Colonic mucosa (tissue), 4 donors: ENCODE data around the gene GATA5. TPM values are rescaled to one million over a fixed set of nuclear protein-coding genes. Genes with fewer than 3 reads are reported as not detected.

Source experiments
- DNase-seq: peaks from one replicate; pipeline ENCODE4 v3.0.0-alpha.2; 2020
- H3K27ac ChIP-seq: fragments of 200-600 bp; one replicate; pipeline ENCODE4 v1.8.0; 2021
- H3K27me3 ChIP-seq: fragments of 200-600 bp; one replicate; pipeline ENCODE4 v1.8.0; 2021
- H3K36me3 ChIP-seq: fragments of 200-600 bp; one replicate; pipeline ENCODE4 v1.8.0; 2021
- H3K4me1 ChIP-seq: fragments of 200-600 bp; one replicate; pipeline ENCODE4 v1.8.0; 2021; ENCODE audit warnings: mild to moderate bottlenecking
- H3K4me3 ChIP-seq: fragments of 200-600 bp; one replicate; pipeline ENCODE4 v1.8.0; 2021
- H3K9ac ChIP-seq, 2 donors: one replicate each; pipeline ENCODE4 v1.7.0; 2013; ENCODE audit warnings: control low read depth in 2 of 2, low read depth in 2 of 2, low read length in 2 of 2
- H3K9me3 ChIP-seq: fragments of 200-600 bp; one replicate; pipeline ENCODE4 v1.8.0; 2021
- intact Hi-C: fragments of 100-400 bp; cut with DNase I; formaldehyde crosslinking; loops from one replicate; pipeline ENCODE4 v1.14.1; 2022
- total RNA-seq, 2 donors: library from RNA; stranded (reverse); fragmentation: NEBNext Ultra II Directional in 1 of 2; extraction: Animal tissue kit (Norgen Biotek cat#: 25700) in 1 of 2; gene quantifications; one replicate each; pipeline ENCODE4 v1.2.1, GENCODE V29; 2021
- TF ChIP-seq, protein P1 (sequence below): fragments of 200-600 bp; IDR thresholded peaks from one replicate; pipeline ENCODE4 v1.8.0; 2022; ENCODE audit warnings: antibody characterized with exemption, mild to moderate bottlenecking
- donor health status: healthy.
- donor health status: DM: no; HTN: no; CAD: no.
- donor health status: DM: no; HTN: no; CAD: no.

The GATA5 gene, protein sequence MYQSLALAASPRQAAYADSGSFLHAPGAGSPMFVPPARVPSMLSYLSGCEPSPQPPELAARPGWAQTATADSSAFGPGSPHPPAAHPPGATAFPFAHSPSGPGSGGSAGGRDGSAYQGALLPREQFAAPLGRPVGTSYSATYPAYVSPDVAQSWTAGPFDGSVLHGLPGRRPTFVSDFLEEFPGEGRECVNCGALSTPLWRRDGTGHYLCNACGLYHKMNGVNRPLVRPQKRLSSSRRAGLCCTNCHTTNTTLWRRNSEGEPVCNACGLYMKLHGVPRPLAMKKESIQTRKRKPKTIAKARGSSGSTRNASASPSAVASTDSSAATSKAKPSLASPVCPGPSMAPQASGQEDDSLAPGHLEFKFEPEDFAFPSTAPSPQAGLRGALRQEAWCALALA
- under 1 TPM in 1 of 2 donors, not detected in 1; 0.10 TPM for total RNA-seq

DNA sequence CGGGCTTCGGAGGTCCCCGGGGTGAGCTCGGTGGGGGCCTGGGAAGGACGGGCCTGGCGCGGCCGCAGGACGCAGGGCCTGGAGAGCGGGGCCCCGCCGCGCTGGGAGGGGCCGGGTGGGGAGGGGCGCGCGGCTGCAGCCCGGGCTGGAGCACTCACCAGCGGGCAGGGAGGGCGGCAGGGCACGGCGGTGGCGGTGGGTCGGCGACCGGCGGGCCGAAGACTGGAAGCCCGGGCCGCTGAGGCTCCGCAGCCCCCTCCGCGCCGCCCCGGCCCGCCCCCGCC, at the start of gene GATA5:
Gene GATA5 (minus strand): TSS at position 224 of the 284 bp plus-strand sequence. CDS start 474 bp downstream, outside the sequence.
- Histone ChIP-seq H3K36me3 (no peaks in the 10 kb centered on the region), H3K4me1 (no peaks in the 10 kb centered on the region), H3K9me3 (no peaks in the 10 kb centered on the region), H3K27me3 (peaks cover 64% of the 10 kb centered on the region), H3K4me3 (no peak within 1 kb of the TSS), H3K9ac (no peak within 1 kb of the TSS), H3K27ac (no peak within 1 kb of the TSS)
- TF ChIP-seq, protein P1, sequence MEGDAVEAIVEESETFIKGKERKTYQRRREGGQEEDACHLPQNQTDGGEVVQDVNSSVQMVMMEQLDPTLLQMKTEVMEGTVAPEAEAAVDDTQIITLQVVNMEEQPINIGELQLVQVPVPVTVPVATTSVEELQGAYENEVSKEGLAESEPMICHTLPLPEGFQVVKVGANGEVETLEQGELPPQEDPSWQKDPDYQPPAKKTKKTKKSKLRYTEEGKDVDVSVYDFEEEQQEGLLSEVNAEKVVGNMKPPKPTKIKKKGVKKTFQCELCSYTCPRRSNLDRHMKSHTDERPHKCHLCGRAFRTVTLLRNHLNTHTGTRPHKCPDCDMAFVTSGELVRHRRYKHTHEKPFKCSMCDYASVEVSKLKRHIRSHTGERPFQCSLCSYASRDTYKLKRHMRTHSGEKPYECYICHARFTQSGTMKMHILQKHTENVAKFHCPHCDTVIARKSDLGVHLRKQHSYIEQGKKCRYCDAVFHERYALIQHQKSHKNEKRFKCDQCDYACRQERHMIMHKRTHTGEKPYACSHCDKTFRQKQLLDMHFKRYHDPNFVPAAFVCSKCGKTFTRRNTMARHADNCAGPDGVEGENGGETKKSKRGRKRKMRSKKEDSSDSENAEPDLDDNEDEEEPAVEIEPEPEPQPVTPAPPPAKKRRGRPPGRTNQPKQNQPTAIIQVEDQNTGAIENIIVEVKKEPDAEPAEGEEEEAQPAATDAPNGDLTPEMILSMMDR, result no peak
- no peak for DNase-seq
- intact Hi-C loops, result no loop called here

DNA sequence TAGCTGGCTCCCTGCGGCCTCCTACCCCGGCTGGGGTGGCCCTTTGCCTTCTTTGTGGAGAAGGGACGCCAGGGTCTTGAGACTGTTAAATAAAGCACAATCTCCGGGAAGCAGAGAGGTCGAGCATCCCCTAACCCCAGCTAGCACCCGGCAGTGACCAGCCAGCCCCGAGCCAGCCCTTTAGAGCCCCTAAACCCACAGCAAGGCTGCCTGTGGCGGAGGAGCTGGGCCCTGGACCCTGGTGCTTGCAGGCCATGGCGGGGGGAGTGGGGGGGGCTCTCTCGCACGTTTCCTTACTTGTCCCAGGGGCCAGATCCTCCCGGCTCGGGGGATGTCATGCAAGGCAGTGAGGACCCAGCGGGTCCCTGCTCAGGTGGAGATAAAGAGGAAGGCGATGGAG, 49.2 kb upstream of the GATA5 start:
- intact Hi-C loops, result no loop called here
- TF ChIP-seq, protein P1, result no peak
- H3K27ac ChIP-seq, result no peak overlapping the region

DNA sequence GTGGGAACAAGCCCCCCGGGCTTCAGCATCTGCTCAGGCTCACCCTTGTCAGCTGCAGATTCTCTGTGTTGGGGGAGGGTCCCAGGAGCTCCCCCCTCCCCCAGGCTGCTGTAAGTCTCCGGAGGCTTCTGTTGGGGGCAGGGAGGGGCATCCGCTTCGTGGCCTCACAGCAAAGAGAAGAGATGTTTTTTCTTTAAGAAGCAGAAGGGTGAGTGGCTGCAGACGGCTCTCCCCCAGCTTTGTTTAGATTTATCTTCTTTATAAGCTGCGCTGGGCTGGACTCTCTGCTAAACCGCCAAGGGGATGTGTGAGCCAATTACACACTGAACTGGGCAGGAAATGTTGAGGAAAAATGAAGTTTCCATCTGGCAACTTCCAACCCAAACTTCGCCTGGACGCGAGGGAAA, 48.7 kb upstream of the GATA5 start:
- peaks cover 6% of the 10 kb centered on the region for H3K27me3 ChIP-seq
- H3K36me3 ChIP-seq, result no peaks in the 10 kb centered on the region
- H3K4me3 ChIP-seq, result no peak overlapping the region
- H3K4me1 ChIP-seq, result no peaks in the 10 kb centered on the region
- no peaks in the 10 kb centered on the region for H3K9me3 ChIP-seq
- no peak overlapping the region for H3K27ac ChIP-seq
- intact Hi-C loops, result no loop called here
- no peak for DNase-seq
- TF ChIP-seq, protein P1, result no peak
- H3K9ac ChIP-seq, result no peak overlapping the region

More for the DNA sequence above, 49.2 kb upstream of the GATA5 start:
- DNase-seq, result no peak
- H3K27me3 ChIP-seq, result peaks cover 6% of the 10 kb centered on the region
- H3K36me3 ChIP-seq, result no peaks in the 10 kb centered on the region
- no peak overlapping the region for H3K9ac ChIP-seq
- H3K4me1 ChIP-seq, result no peaks in the 10 kb centered on the region
- no peak overlapping the region for H3K4me3 ChIP-seq
- H3K9me3 ChIP-seq, result no peaks in the 10 kb centered on the region

DNA sequence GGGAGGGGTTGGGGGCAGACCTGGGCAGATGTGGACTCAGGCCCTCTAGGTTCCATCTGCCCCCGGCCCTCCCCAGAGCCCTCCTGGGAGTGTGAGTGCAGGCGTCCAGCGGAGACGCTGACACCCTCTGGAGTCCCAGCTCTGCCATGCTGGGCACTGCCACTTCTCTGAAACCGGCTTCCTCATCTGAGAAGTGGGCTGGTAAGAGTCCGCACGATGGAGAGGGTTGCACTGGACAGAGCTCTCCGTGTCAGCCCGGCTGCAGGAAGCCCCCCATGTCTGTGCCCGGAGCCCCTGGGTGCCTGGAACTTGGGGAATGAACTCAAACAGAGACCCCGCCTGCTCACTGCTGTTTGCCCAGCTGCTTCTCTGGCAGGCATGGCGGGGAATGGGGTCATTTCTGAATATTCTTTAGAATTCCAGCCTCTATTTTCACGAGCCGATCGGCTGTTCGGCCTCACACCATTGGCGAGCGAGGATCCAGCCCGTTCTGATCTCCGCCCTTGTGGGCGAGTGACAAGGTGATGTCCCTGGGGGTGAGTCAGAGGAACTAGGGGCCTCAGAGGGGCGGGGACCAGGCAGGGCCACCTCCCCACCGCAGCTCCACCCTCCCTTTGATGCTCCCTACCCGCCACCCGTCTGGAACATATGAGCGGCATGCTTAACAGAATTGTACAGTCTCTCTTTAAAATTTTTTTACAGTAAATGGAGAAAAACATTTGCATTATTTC, 47.8 kb upstream of the GATA5 start:
- no peaks in the 10 kb centered on the region for H3K36me3 ChIP-seq
- peaks cover 6% of the 10 kb centered on the region for H3K27me3 ChIP-seq
- no peak overlapping the region for H3K27ac ChIP-seq
- H3K4me1 ChIP-seq, result no peaks in the 10 kb centered on the region
- H3K9ac ChIP-seq, result no peak overlapping the region
- intact Hi-C loops, result no loop called here
- DNase-seq, result no peak
- H3K9me3 ChIP-seq, result no peaks in the 10 kb centered on the region
- H3K4me3 ChIP-seq, result no peak overlapping the region
- TF ChIP-seq, protein P1, result no peak

DNA sequence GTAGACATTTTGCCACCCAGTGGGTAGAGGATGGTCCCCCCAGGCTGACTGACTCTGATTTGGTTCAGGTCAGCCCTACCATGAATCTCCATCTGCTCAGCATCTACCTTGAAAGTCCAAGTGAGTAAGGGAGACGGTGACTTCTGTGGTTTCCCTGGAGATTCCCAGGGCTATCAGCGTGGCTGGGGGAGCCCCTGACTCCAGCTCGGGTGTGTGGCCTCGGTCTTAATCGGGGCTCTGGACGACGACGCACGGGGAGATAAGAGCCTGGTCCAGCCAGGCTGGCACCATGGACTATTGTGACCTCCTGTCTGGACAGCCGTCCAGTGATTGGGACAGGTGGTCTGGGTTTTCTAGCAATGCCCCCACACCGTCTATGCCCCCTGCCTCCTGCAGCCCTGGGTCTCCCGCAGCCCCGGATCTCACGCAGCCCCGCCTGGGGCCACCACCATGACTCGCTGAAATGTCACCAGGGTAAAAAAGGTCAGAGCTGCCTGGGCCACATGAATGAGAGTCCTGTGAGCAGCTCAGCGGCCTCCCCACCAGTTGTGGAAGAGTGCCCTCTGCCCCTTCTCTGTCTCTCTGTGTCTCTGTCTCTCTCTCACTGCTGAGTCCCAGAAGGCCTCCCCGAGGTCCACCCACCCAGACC, 47.1 kb upstream of the GATA5 start:
- Histone ChIP-seq H3K4me3 (no peak overlapping the region), H3K36me3 (no peaks in the 10 kb centered on the region), H3K4me1 (no peaks in the 10 kb centered on the region), H3K27ac (no peak overlapping the region), H3K9me3 (no peaks in the 10 kb centered on the region), H3K27me3 (peaks cover 6% of the 10 kb centered on the region), H3K9ac (no peak overlapping the region)
- TF ChIP-seq, protein P1, result no peak
- no peak for DNase-seq
- intact Hi-C loops, result no loop called here
